ENCODE results near the gene ANKRD60.

The ANKRD60 gene

DNA sequence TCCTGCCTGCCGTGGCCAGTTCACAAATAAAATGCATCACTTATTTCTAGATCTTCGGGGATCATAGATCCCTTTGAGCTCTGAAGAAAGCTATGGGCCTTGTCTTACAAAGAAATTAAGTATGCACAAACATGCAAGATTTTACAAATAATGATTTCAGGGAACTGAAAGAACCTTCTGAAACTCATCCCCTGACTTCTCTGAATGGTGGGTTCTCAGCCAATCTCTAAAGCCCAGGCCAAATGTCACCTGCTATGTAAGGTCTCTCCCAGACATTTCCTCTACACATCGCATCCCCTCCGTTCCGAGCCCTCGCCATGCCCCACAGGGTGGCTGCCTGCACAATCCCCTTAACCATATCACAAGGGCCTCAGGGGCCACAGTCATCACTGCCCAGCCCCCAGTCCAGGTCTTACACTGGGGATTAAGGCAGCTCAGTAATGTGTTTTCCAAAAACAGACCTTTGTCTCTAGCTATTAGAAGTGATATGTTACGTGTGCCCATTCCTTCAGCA lies 16.1 kb upstream of the ANKRD60 start:
- no peak for DNase-seq

- DNase-seq, result no peak
Observed at GRCh38 chr20:58243653-58244410, 15.4 kb upstream of the ANKRD60 start.

- DNase-seq, result no peak
Observed at GRCh38 chr20:58242824-58243223, 14.4 kb upstream of the ANKRD60 start.

GRCh38 chr20:58241766-58242465 lies 13.5 kb upstream of the ANKRD60 start:
- DNase-seq, result no peak

GRCh38 chr20:58240471-58240870 lies 12.0 kb upstream of the ANKRD60 start:
- DNase-seq, result no peak

GRCh38 chr20:58239216-58239615 lies 10.8 kb upstream of the ANKRD60 start:
- DNase-seq, result no peak

DNA sequence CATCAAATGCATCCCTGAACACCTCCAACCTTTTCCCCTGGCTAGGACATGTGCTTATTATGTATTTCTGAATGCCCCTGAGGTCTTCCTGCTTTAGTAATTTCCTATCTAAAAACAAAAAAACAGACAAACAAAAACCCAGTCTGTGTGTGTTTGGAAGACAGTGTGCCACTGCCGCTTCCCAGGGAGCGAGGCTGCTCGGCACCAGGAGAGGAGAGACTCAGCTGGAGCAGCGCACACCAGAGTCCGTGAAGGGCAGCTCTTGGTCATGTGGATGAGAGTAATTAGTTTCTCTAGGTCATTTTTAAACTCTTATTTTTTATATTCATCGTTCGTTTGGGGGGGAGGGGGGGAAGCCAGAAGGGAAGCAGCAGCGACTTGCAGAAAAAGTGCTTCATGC lies 10.0 kb upstream of the ANKRD60 start:
- no peak for DNase-seq

DNA sequence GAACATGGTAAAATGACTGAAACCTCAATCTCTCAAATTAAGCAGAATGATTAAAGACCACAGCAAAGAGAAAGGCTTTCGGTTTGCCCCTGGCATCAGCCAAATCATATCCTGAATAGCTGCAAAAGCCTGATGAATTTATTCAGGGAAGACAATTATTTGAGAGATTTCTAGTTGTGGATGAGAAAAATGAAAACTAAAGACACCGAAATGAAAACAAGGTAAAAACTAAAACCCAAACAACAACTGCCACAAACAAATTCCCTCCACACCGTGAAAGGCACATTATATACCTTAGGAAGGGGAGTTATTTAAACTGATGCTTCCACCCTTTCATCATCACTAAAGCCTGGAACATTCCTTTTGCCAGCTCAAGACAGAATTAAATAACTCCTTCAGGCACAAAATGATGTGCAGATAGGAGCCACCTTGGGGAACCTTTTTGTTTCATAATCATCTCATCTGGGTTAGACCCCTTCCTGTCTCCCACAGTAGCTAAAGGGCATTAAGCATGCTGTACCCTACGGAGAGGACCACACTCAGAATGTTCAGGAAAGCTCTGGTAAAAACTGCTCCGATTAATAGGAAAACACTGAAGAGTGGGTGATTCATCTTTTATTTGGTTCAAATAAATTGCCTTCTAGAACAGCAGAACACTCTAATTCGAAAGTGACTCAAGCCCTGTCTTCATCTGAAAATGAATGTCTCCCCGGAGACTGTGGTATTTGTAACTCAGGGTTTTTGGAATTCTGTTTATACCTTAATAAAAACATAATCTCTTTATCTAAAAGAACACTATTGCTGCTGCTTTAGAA lies 9.1 kb upstream of the ANKRD60 start:
- no peak for DNase-seq

- DNase-seq, result peak; percentile 91
Observed at GRCh38 chr20:58236612-58237317, 8.3 kb upstream of the ANKRD60 start.

DNA sequence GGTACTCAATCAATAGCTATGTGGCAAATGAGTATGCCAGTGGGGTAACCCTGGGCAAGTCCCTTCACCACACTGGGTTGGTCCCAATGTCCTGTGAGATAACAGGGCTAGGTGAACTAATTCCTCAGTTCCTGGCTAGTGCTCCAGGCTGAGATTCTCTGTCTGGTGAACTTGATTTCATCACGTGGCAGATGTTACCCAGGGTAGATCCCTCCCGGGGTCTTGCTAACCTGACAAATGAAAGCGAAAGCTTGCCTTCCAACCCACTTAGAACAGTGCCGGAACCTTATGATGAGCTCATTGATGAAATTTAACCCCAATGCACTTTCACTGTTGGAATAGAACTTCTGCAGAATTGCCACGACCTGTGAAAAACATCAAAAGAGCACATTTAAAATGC lies 6.6 kb upstream of the ANKRD60 start:
- DNase-seq, result no peak

- DNase-seq, result peak; percentile 59
Observed at GRCh38 chr20:58233881-58234528, 5.6 kb upstream of the ANKRD60 start.

DNA sequence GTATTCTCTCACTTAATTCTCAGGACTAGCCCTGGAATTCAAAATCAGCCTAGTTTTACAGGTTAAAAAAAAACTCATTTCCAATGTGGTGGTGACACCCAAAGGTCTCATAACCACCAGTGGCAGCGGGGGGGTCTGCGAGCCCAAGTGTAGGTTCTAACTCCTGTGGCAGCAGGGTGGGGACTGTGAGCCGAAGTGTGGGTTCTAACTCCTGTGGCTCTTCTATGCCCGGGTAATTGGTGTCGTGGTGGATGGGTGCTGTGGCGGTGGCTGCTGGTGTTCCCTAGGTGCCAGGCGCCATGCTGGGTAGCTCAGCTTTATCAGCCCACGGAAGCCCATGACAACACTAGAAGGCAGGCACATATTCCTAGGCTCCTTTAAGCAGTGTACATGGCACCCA lies 4.9 kb upstream of the ANKRD60 start:
- no peak for DNase-seq

GRCh38 chr20:58231683-58232082 lies 3.2 kb upstream of the ANKRD60 start:
- no peak for DNase-seq

DNA sequence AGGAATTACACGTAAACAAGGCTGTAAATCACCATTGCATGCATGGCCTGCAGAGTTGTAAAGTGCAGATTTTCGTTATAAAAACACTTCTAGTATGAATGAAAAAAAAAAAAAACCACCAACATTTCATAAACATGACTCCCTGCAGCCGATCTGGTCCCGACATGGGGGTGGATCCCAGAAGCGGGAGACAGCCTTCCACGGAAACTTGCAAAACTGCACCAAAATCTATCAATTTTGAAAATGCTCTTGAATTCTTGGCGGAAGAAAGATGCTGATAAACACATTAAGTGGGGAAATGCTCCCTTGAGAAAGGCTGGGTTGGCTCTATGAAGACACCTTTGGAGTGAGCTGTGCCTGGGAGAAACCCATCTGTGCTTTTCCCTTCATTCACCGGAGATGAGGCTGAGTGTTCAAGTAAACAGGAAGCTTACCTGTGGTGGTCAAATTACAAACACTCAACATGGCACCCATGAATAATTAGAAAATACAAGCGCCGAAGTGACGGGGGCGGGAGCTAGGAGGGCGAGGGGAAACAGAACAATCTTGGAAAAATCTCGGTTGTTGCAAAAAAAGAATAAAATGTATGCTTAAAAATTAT lies 845 bp upstream of the ANKRD60 start:
- DNase-seq, result no peak

DNA sequence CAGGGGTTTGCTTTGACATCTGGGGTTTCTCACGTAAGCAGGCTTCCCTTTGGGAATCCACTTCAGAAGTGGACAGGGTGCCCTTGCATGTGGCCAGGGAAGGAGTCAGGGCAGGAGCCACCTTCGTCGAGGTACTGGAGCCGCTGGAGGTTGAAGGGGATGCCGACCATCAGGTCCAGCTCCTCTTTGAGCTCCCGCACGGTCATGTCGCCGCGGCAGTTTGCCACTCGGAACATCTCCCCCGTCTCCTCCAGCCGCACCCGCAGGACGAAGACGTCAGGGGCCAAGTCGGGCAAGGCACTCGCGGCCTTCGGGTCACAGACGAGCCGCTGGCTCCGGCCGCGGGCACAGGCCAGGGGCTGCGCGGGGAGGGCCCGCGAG lies 360 bp downstream of the ANKRD60 start:
- DNase-seq, result no peak

DNA sequence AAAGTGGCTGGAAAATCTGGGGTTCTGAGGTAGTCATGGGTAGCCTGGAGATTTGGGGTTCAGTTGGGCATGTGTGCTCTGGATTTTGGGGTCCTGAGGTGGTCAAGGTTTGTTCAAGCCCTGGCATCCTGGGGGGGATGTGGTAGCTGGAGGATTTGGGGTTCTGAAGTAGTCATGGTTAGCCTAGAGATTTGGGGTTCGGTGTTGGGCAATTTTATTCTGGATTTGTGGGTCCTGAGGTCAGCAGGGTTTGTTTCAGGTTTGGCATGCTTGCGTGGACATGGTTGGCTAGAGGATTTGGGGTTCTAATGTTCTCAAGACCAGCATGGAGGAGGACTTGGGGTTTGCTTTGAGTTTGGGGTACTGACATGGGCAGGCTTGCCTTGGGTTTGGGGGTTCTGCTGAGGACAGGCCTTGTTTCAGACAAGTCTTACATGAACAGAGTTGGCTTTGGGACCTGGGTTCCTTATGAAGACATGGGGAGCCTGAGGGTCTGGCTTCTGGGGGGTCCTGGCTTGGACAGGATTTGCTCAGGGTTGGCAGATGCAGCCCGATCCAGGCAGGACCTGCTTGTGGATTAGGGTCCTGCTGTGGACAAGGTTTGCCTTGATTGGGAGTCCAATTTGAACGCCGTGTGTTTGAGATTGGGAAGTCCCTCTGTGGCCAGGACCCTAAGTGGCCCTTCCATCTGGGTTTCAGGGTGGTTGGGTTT lies 906 bp downstream of the ANKRD60 start:
- DNase-seq, result no peak

DNA sequence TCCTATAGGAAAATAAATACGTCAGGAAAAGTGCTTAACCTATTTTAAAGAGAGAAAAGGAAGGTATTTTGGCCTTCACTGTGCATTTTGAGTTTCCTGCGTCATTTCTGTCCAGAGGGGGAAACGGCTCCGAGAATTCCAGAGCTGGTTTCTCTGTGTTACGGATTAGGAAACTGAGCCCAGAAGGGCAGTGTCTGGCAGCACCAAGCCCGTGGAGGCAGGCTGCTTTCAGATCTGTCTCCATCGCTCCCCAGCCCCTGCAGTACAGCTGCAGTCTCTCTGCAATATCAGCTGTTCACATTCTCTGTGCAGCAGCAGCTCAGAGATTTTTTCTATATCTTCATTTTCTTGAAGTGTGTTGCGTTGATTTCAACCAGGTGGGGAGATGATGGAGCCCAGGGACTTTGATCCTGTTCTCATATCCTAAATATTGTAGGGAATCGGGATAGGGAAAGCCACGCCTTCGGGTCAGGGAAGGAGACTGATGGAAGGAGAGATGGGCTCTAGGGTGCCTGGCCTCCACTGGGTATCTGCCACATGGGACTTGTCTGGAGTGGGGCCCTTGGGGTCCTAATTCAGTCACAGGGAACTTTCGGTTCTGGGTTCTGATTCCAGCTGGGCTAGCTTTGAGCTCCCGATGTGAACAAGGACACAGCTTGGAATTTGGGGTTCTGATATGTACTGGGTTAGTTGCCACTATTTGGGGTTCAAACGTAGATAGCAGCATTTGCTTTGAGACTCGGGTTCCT lies 2.8 kb downstream of the ANKRD60 start:
- no peak for DNase-seq

DNA sequence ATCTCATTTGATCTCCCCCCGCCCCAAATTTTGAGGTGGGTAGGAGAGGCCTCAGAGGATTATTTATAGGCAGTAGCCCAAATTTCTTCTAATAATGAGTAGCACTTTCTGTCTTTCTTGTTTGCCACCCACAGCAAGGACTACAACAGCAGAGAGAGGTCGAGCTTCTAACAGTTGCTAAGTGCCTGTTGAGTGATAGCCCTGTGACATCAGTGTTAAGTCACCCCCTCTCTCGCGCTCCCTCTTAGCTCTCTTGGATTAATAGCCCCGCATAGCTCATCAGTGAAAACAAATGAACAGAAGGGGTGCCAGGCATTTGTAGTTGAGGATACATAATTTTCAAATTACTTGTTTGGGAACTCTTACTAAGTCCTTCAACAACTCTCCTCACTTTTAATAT lies 3.5 kb downstream of the ANKRD60 start:
- no peak for DNase-seq

GRCh38 chr20:58224097-58224496 lies 4.4 kb downstream of the ANKRD60 start:
- no peak for DNase-seq

GRCh38 chr20:58223358-58223941 lies 5.0 kb downstream of the ANKRD60 start:
- no peak for DNase-seq
